Measurements from ENCODE around the gene CTIF. TPM values are rescaled to one million over a fixed set of nuclear protein-coding genes. Genes with fewer than 3 reads are reported as not detected.

CTIF gene
- total and polyA plus RNA-seq, 2 experiments from 2014 or later, result 8.6 to 14.4 TPM

DNA sequence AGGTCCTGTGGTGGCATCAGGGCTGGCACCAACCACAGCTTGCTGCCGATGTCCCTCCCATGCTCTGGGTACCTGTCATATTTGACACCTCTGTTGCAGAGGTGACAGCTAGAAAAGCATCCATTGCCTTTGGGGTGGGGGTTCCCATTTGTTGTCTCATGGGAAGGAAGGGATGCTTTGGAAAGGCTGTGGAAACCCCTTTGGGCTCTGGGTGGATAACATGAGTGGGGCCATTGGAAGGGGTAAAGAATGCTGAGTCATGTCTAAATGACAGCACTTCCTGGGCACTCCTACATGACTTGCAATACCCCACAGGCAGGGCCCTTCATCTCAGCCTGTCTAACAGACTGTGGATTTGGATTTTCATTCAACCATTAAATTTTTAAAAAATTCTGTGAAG lies 27.8 kb downstream of the CTIF start (continued):
- TF ChIP-seq CTCF (conservative IDR thresholded peaks at IDR 0.05; ENCODE audit: low read depth in 2 of 2) (no peak), ZNF114 (CRISPR knock-in tag; IDR thresholded peaks at IDR 0.05) (no peak)

DNA sequence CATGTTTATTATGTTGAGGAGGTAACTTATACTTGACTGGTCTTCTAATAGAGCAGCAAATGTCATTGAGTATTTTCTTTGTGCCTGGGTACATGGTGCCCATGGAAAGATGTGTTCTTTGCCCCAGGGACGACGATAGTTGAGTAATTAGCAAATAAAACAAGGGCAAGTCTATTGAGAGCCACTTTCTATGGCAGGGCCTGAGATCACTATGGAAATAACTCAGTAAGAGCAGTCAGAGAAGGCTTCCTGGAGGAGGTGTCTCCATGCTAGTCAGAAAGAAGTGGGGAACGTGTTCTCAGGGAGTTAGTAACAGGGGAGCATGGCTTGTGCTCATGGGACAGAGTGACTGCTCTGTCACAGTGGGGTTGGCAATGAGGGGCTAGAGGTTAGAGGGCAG lies 28.6 kb downstream of the CTIF start:
- Histone ChIP-seq H3K4me2 (no peak overlapping the region), H3K9me2 (ENCODE audit: insufficient read depth) (no peaks in the 10 kb centered on the region), H3K27me3 (ENCODE audit: insufficient read depth) (no peaks in the 10 kb centered on the region), H3K4me1 (ENCODE audit: insufficient read depth) (no peaks in the 10 kb centered on the region; the same call in 1 of the 2 replicates), H3K36me3 (ENCODE audit: insufficient read depth) (no peaks in the 10 kb centered on the region), H3K79me2 (replicated peaks; ENCODE audit: insufficient read depth) (peaks cover 59% of the 10 kb centered on the region), H3K27ac (ENCODE audit: low read depth) (no peak overlapping the region), H4K20me1 (replicated peaks; ENCODE audit: insufficient read depth) (0 out of 2 replicates have a peak, but pooled peaks cover 12% of the 10 kb centered on the region), H3K4me3 (no peak overlapping the region), H3F3A (replicated peaks; ENCODE audit: low read depth) (no peaks in the 10 kb centered on the region), H2AFZ (no peak overlapping the region)
- peaks cover 6% of the 10 kb centered on the region for H3K27me3 Mint-ChIP-seq (ENCODE audit: insufficient read depth, low read depth, poor library complexity)
- TF ChIP-seq ZNF331 (CRISPR knock-in tag; IDR thresholded peaks at IDR 0.05; ENCODE audit: low read depth), result no peak
- H3K9me3 Mint-ChIP-seq, result peaks cover 9% of the 10 kb centered on the region; the same call in 2 of the 3 replicates
- H3K27ac Mint-ChIP-seq, result no peak overlapping the region
- no peak for DNase-seq (ENCODE audit: low spot score)
- H3K4me1 Mint-ChIP-seq, result peaks cover 28% of the 10 kb centered on the region
- H3K4me3 Mint-ChIP-seq, result no peak overlapping the region
- H3K36me3 Mint-ChIP-seq (ENCODE audit: low read depth), result peaks cover 16% of the 10 kb centered on the region
- no peak for ATAC-seq

GRCh38 chr18:48569139-48569914 lies 30.5 kb downstream of the CTIF start:
- no peaks in the 10 kb centered on the region for H3F3A ChIP-seq (replicated peaks; ENCODE audit: low read depth)
- no peaks in the 10 kb centered on the region for H3K36me3 ChIP-seq (ENCODE audit: insufficient read depth)
- Mint-ChIP-seq H3K4me3 (no peak overlapping the region), H3K27ac (no peak overlapping the region), H3K9me3 (peaks cover 9% of the 10 kb centered on the region; the same call in 2 of the 3 replicates), H3K27me3 (ENCODE audit: insufficient read depth, low read depth, poor library complexity) (peaks cover 8% of the 10 kb centered on the region), H3K4me1 (peaks cover 21% of the 10 kb centered on the region), H3K36me3 (ENCODE audit: low read depth) (peaks cover 16% of the 10 kb centered on the region)
- 0 out of 2 replicates have a peak, but pooled peaks cover 7% of the 10 kb centered on the region for H4K20me1 ChIP-seq (replicated peaks; ENCODE audit: insufficient read depth)
- H2AFZ ChIP-seq, result no peak overlapping the region
- ATAC-seq (no peak), DNase-seq (ENCODE audit: low spot score) (no peak)
- H3K4me3 ChIP-seq, result no peak overlapping the region
- H3K27ac ChIP-seq (ENCODE audit: low read depth), result no peak overlapping the region
- H3K27me3 ChIP-seq (ENCODE audit: insufficient read depth), result no peaks in the 10 kb centered on the region
- TF ChIP-seq EZH2phosphoT487 (IDR thresholded peaks at IDR 0.05; ENCODE audit: unreplicated experiment) (no peak), NANOG (IDR thresholded peaks at IDR 0.05; ENCODE audit: borderline replicate concordance) (no peak), ZNF331 (CRISPR knock-in tag; IDR thresholded peaks at IDR 0.05; ENCODE audit: low read depth) (no peak), ZNF114 (CRISPR knock-in tag; IDR thresholded peaks at IDR 0.05) (no peak)
- TF ChIP-seq, protein P1, sequence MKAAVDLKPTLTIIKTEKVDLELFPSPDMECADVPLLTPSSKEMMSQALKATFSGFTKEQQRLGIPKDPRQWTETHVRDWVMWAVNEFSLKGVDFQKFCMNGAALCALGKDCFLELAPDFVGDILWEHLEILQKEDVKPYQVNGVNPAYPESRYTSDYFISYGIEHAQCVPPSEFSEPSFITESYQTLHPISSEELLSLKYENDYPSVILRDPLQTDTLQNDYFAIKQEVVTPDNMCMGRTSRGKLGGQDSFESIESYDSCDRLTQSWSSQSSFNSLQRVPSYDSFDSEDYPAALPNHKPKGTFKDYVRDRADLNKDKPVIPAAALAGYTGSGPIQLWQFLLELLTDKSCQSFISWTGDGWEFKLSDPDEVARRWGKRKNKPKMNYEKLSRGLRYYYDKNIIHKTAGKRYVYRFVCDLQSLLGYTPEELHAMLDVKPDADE (IDR thresholded peaks at IDR 0.05), result no peak
- peaks cover 52% of the 10 kb centered on the region for H3K79me2 ChIP-seq (replicated peaks; ENCODE audit: insufficient read depth)
- no peaks in the 10 kb centered on the region for H3K9me2 ChIP-seq (ENCODE audit: insufficient read depth)
- H3K4me1 ChIP-seq (ENCODE audit: insufficient read depth), result no peaks in the 10 kb centered on the region
- no peak overlapping the region for H3K4me2 ChIP-seq
